Stimulated activated CD4-positive, alpha-beta T cell treated with anti-CD3 and anti-CD28 coated beads, Interleukin-15, amount 100 ng/mL, for 24 hours (primary cell): Measurements from ENCODE around the gene ANO9.

Source experiments
- DNase-seq: peaks from one replicate; pipeline ENCODE4 v3.0.0-alpha.2; 2020

ANO9 gene

GRCh38 chr11:380996-381395 is 60.8 kb downstream of the ANO9 start:
- DNase-seq: no peak

GRCh38 chr11:380491-380890 is 61.3 kb downstream of the ANO9 start:
- DNase-seq: no peak

- no peak for DNase-seq
These were observed 61.7 kb downstream of the ANO9 start for GRCh38 chr11:380095-380480.

- no peak for DNase-seq
These were observed 62.4 kb downstream of the ANO9 start for GRCh38 chr11:379205-380094.

GRCh38 chr11:377883-378500 is 63.8 kb downstream of the ANO9 start:
- DNase-seq: no peak

- no peak for DNase-seq
These were observed 64.5 kb downstream of the ANO9 start for GRCh38 chr11:377174-377865.

GRCh38 chr11:376531-377173 is 65.2 kb downstream of the ANO9 start:
- DNase-seq: no peak

GRCh38 chr11:375065-376025 is 66.5 kb downstream of the ANO9 start:
- no peak for DNase-seq

- DNase-seq: no peak
These were observed 67.9 kb downstream of the ANO9 start for GRCh38 chr11:373716-374551.

- DNase-seq: no peak
These were observed 68.7 kb downstream of the ANO9 start for GRCh38 chr11:372809-373715.

GRCh38 chr11:371716-372590 is 69.9 kb downstream of the ANO9 start:
- no peak for DNase-seq

- no peak for DNase-seq
These were observed 70.8 kb downstream of the ANO9 start for GRCh38 chr11:371051-371450.

- DNase-seq: no peak
These were observed 71.5 kb downstream of the ANO9 start for GRCh38 chr11:370070-370941.

GRCh38 chr11:369336-370018 is 72.3 kb downstream of the ANO9 start, which contains the start of gene B4GALNT4:
Gene B4GALNT4, plus strand, starts transcription at chr11:369499. Its CDS starts 305 bp downstream, at chr11:369804.
- peak; percentile 53 for DNase-seq

- DNase-seq: no peak
These were observed 73.1 kb downstream of the ANO9 start for GRCh38 chr11:368414-369335.

- DNase-seq: no peak
These were observed 73.8 kb downstream of the ANO9 start for GRCh38 chr11:367956-368413.
